Ramos (cell line): ENCODE data around the gene SGIP1.
"Not testable (repeated sequence)": the region's sequence is repeated elsewhere in the genome, so short reads cannot be mapped to it uniquely, and the experiment has no call there.

ENCODE experiments used
- in situ Hi-C: fragments of 300-500 bp; cut with MboI; formaldehyde crosslinking; loops from one replicate; pipeline ENCODE4 v1.14.3; 2022; ENCODE audit warnings: low sequenced_read_pairs; ENCODE audit not compliant: unreplicated experiment

The SGIP1 gene

DNA sequence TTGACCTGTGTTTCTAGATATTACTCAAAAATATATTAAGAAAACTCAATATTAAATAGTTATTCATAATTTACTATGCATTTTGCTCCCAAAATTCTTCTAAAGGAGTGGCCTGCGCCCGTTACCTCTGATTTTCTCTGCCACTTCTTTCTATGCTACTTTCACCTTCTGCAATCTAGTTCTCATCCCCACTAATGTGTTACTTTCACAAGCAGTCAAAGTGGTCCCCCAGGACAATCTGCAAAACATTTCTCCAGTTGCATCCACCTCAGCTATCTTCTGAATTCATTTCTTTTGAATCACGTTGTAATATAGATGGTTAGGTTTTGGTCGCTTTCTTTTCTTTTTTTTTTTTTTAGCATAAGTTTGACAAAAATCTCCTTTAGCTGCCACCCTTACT, 253.7 kb downstream of the SGIP1 start:
- in situ Hi-C loops, result no loop called here

GRCh38 chr1:66788231-66788939, 254.4 kb downstream of the SGIP1 start:
- in situ Hi-C loops, result no loop called here

DNA sequence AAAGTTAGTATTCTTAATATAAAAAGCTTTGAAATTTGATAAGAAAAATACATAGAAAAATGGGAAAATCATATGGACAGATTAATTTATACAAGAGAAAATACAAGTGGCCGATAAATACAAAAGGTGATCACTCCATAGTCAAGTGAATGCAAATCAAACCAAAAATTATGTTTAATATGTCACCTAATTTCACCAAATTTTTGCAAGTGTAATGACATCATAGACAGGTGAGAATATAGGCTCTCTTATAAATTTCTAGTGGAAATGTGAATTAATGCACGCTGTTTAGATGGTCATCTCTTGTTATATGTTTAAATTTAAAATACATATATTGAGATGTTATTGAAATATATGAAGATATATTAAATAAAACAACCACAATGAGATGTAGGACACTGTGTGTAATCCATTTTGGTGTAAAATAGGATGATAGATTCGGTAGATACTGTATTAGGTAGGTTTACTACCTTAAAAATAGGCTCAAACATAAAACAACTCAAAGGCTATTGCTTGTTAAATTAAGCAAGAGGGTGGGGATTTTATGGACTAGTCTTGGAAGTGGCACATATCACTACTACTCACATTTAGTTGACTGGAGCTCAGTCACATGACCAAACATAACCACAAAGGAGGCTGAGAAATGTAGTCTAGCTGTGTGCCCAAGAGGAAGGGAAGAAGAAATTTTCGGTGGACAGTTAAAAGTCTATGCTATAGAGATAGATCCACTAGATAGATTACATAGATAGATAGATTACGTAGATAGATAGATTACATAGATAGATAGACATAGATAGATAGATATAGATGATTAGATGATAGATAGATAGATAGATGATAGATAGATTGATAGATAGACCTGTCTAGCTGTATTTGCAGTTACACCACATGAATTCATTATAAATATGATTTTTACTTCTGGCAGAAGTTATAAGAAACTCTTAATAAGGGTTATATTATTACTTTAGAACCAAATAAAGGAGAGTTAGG, 258.0 kb downstream of the SGIP1 start:
- in situ Hi-C loops, result no loop called here

- in situ Hi-C loops, result not testable (repeated sequence)
Measured at GRCh38 chr1:66795839-66796238, 261.9 kb downstream of the SGIP1 start.
